ENCODE data around the gene SMARCC1.

The SMARCC1 gene

GRCh38 chr3:47590216-47590615, 191.5 kb downstream of the SMARCC1 start:
- Histone ChIP-seq H3K4me2 (ENCODE audit: low read depth, low read length, poor library complexity, severe bottlenecking) (no peak overlapping the region), H3F3A (ENCODE audit: insufficient read depth) (peaks cover 8% of the 10 kb centered on the region; the same call in 1 of the 2 replicates), H4K20me1 (ENCODE audit: low read depth, low read length) (0 out of 2 replicates have a peak, but pooled peaks cover 4% of the 10 kb centered on the region), H3K9me2 (replicated peaks; ENCODE audit: insufficient read depth, low read length) (no peaks in the 10 kb centered on the region), H3K9ac (ENCODE audit: low read length) (no peak overlapping the region), H3K27me3 (ENCODE audit: low read length) (no peaks in the 10 kb centered on the region), H3K4me3 (ENCODE audit: insufficient read depth, low read length, poor library complexity, severe bottlenecking) (no peak overlapping the region), H2AFZ (ENCODE audit: low read depth, low read length, severe bottlenecking) (no peak overlapping the region), H3K36me3 (ENCODE audit: low read length) (peaks cover 21% of the 10 kb centered on the region; the same call in 1 of the 2 replicates), H3K27ac (ENCODE audit: low read depth, low read length) (no peak overlapping the region), H3K9me3 (ENCODE audit: insufficient read depth, low read length) (no peaks in the 10 kb centered on the region), H3K79me2 (ENCODE audit: insufficient read depth, low read length) (no peaks in the 10 kb centered on the region)
- TF ChIP-seq EZH2phosphoT487 (conservative IDR thresholded peaks at IDR 0.05; ENCODE audit: low read length): no peak
- TF ChIP-seq, protein P1, sequence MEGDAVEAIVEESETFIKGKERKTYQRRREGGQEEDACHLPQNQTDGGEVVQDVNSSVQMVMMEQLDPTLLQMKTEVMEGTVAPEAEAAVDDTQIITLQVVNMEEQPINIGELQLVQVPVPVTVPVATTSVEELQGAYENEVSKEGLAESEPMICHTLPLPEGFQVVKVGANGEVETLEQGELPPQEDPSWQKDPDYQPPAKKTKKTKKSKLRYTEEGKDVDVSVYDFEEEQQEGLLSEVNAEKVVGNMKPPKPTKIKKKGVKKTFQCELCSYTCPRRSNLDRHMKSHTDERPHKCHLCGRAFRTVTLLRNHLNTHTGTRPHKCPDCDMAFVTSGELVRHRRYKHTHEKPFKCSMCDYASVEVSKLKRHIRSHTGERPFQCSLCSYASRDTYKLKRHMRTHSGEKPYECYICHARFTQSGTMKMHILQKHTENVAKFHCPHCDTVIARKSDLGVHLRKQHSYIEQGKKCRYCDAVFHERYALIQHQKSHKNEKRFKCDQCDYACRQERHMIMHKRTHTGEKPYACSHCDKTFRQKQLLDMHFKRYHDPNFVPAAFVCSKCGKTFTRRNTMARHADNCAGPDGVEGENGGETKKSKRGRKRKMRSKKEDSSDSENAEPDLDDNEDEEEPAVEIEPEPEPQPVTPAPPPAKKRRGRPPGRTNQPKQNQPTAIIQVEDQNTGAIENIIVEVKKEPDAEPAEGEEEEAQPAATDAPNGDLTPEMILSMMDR (IDR thresholded peaks at IDR 0.05; ENCODE audit: insufficient read depth, low read length, poor library complexity, severe bottlenecking): no peak

DNA sequence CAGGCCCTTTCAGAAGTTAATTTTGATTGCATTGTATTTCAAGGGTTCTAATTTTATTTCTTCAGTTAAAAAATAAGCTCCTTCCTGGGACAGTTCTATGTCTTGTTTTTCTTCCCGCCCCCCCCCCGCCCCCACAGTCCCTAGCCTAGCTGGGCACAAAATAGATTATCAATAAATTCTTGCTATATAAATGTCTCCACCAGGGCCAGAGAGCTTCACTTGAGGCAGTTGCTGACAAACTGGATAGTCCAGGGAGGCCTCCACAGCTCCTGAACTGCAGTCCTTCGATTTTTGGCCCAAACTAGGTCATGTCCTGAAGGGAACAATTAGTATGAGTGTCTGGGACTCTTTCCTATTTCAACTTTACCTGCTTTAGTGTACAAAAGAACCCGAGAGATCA, 193.1 kb downstream of the SMARCC1 start:
- no peak overlapping the region for H3K4me3 ChIP-seq (ENCODE audit: insufficient read depth, low read length, poor library complexity, severe bottlenecking)
- no peaks in the 10 kb centered on the region for H3K9me3 ChIP-seq (ENCODE audit: insufficient read depth, low read length)
- H3K27ac ChIP-seq (ENCODE audit: low read depth, low read length): no peak overlapping the region
- peaks cover 21% of the 10 kb centered on the region; the same call in 1 of the 2 replicates for H3K36me3 ChIP-seq (ENCODE audit: low read length)
- H3K4me2 ChIP-seq (ENCODE audit: low read depth, low read length, poor library complexity, severe bottlenecking): no peak overlapping the region
- TF ChIP-seq EZH2phosphoT487 (conservative IDR thresholded peaks at IDR 0.05; ENCODE audit: low read length): no peak
- TF ChIP-seq, protein P1 (IDR thresholded peaks at IDR 0.05; ENCODE audit: insufficient read depth, low read length, poor library complexity, severe bottlenecking): no peak
- 0 out of 2 replicates have a peak, but pooled peaks cover 4% of the 10 kb centered on the region for H4K20me1 ChIP-seq (ENCODE audit: low read depth, low read length)
- peaks cover 8% of the 10 kb centered on the region; the same call in 1 of the 2 replicates for H3F3A ChIP-seq (ENCODE audit: insufficient read depth)
- no peak overlapping the region for H3K9ac ChIP-seq (ENCODE audit: low read length)
- no peaks in the 10 kb centered on the region for H3K9me2 ChIP-seq (replicated peaks; ENCODE audit: insufficient read depth, low read length)
- no peaks in the 10 kb centered on the region for H3K27me3 ChIP-seq (ENCODE audit: low read length)
- no peak overlapping the region for H2AFZ ChIP-seq (ENCODE audit: low read depth, low read length, severe bottlenecking)
- H3K79me2 ChIP-seq (ENCODE audit: insufficient read depth, low read length): no peaks in the 10 kb centered on the region

GRCh38 chr3:47588053-47588452, 193.6 kb downstream of the SMARCC1 start:
- H3K9ac ChIP-seq (ENCODE audit: low read length): no peak overlapping the region
- no peak overlapping the region for H3K4me3 ChIP-seq (ENCODE audit: insufficient read depth, low read length, poor library complexity, severe bottlenecking)
- peaks cover 8% of the 10 kb centered on the region; the same call in 1 of the 2 replicates for H3F3A ChIP-seq (ENCODE audit: insufficient read depth)
- no peaks in the 10 kb centered on the region for H3K79me2 ChIP-seq (ENCODE audit: insufficient read depth, low read length)
- peaks cover 21% of the 10 kb centered on the region; the same call in 1 of the 2 replicates for H3K36me3 ChIP-seq (ENCODE audit: low read length)
- H3K9me3 ChIP-seq (ENCODE audit: insufficient read depth, low read length): no peaks in the 10 kb centered on the region
- H3K27ac ChIP-seq (ENCODE audit: low read depth, low read length): no peak overlapping the region
- no peaks in the 10 kb centered on the region for H3K27me3 ChIP-seq (ENCODE audit: low read length)
- no peak overlapping the region for H2AFZ ChIP-seq (ENCODE audit: low read depth, low read length, severe bottlenecking)
- H4K20me1 ChIP-seq (ENCODE audit: low read depth, low read length): 0 out of 2 replicates have a peak, but pooled peaks cover 4% of the 10 kb centered on the region
- TF ChIP-seq, protein P1 (IDR thresholded peaks at IDR 0.05; ENCODE audit: insufficient read depth, low read length, poor library complexity, severe bottlenecking): no peak
- TF ChIP-seq EZH2phosphoT487 (conservative IDR thresholded peaks at IDR 0.05; ENCODE audit: low read length): no peak
- H3K4me2 ChIP-seq (ENCODE audit: low read depth, low read length, poor library complexity, severe bottlenecking): no peak overlapping the region
- H3K9me2 ChIP-seq (replicated peaks; ENCODE audit: insufficient read depth, low read length): no peaks in the 10 kb centered on the region
